HCT116 (cell line): Measurements from ENCODE around the gene IGSF9B.

Experiments used
- ELF1 ChIP-seq: IDR thresholded peaks from 2 replicates; pipeline ENCODE4 v1.6.1; 2012; ENCODE audit warnings: low read depth, borderline replicate concordance
- EZH2 ChIP-seq: fragments of 200-600 bp; sonication (generic); IDR thresholded peaks from 2 replicates; pipeline ENCODE4 v1.6.1; 2017; ENCODE audit warnings: antibody characterized with exemption, mixed run types
- JUND ChIP-seq: IDR thresholded peaks from 2 replicates; pipeline ENCODE4 v1.6.1; 2012
- POLR2A ChIP-seq: IDR thresholded peaks from 2 replicates; pipeline ENCODE4 v1.7.0; 2011; ENCODE audit warnings: borderline replicate concordance; ENCODE audit not compliant: insufficient read depth, insufficient read length; ENCODE audit errors: extremely low read depth
- POLR2AphosphoS5 ChIP-seq: IDR thresholded peaks from 2 replicates; pipeline ENCODE4 v1.6.1; 2011; ENCODE audit warnings: mild to moderate bottlenecking, low read depth, low read length, moderate library complexity
- RAD21 ChIP-seq: IDR thresholded peaks from 2 replicates; pipeline ENCODE4 v1.6.1; 2012; ENCODE audit warnings: low read depth, mild to moderate bottlenecking
- SP1 ChIP-seq: IDR thresholded peaks from 2 replicates; pipeline ENCODE4 v1.6.1; 2012; ENCODE audit warnings: low read depth
- ZBTB33 ChIP-seq: IDR thresholded peaks from 2 replicates; pipeline ENCODE4 v1.6.1; 2011; ENCODE audit warnings: mild to moderate bottlenecking, low read length, moderate library complexity; ENCODE audit not compliant: insufficient replicate concordance; ENCODE audit errors: extremely low read depth
- ZNF274 ChIP-seq: fragments of 200-500 bp; sonication (Bioruptor generic); IDR thresholded peaks from 2 replicates; pipeline ENCODE4 v1.6.1; 2014; ENCODE audit warnings: mild to moderate bottlenecking, low read depth, low read length, inconsistent platforms
- TF ChIP-seq, protein P1 (sequence below), 3 experiments: fragments of 200-600 bp in 1 of 3; sonication (generic) in 1 of 3; IDR thresholded peaks in 2 of 3; conservative IDR thresholded peaks in 1 of 3; 2 replicates each; pipeline ENCODE4 v1.5.1; 2012 to 2017; ENCODE audit warnings: low read depth in 2 of 3, low read length in 2 of 3, antibody characterized with exemption in 1 of 3, borderline replicate concordance in 1 of 3, control low read depth in 1 of 3, mild to moderate bottlenecking in 1 of 3, mixed read lengths in 1 of 3, mixed run types in 1 of 3, moderate library complexity in 1 of 3; ENCODE audit not compliant: insufficient read depth in 1 of 3
- TF ChIP-seq, protein P2 (sequence below): IDR thresholded peaks from 2 replicates; pipeline ENCODE4 v1.6.1; 2012; ENCODE audit warnings: low read depth

DNA sequence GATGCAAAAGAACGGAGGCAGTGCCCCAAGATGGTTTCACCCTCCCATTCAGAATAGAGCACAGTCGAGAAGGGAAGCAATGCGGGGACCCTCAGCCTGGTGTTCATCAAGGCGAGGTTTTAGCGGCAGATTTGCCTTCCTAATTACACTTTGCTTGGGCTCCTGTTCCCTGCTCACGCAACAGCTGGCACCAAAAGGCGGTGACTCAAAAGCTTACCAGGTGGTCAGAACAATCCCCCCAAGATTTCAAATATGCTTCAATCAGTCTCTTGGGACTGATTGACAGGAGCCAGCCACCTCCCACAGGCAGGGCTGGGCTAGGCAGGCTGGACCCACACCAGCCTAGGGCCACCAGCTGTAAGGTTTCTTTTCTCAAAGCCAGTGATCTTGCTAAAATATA, 14.2 kb downstream of the IGSF9B start:
- TF ChIP-seq, protein P1, sequence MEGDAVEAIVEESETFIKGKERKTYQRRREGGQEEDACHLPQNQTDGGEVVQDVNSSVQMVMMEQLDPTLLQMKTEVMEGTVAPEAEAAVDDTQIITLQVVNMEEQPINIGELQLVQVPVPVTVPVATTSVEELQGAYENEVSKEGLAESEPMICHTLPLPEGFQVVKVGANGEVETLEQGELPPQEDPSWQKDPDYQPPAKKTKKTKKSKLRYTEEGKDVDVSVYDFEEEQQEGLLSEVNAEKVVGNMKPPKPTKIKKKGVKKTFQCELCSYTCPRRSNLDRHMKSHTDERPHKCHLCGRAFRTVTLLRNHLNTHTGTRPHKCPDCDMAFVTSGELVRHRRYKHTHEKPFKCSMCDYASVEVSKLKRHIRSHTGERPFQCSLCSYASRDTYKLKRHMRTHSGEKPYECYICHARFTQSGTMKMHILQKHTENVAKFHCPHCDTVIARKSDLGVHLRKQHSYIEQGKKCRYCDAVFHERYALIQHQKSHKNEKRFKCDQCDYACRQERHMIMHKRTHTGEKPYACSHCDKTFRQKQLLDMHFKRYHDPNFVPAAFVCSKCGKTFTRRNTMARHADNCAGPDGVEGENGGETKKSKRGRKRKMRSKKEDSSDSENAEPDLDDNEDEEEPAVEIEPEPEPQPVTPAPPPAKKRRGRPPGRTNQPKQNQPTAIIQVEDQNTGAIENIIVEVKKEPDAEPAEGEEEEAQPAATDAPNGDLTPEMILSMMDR (IDR thresholded peaks at IDR 0.05 in 2 of 3, conservative IDR thresholded peaks at IDR 0.05 in 1 of 3; ENCODE audit: borderline replicate concordance in 1 of 3, insufficient read depth in 1 of 3, low read depth in 2 of 3, low read length in 2 of 3): no peak
- no peak for TF ChIP-seq EZH2
- no peak for TF ChIP-seq POLR2AphosphoS5
- TF ChIP-seq POLR2A: no peak
- TF ChIP-seq JUND: no peak
- no peak for TF ChIP-seq ZNF274
- no peak for TF ChIP-seq RAD21
- TF ChIP-seq ZBTB33: no peak
- TF ChIP-seq ELF1: no peak
- TF ChIP-seq, protein P2, sequence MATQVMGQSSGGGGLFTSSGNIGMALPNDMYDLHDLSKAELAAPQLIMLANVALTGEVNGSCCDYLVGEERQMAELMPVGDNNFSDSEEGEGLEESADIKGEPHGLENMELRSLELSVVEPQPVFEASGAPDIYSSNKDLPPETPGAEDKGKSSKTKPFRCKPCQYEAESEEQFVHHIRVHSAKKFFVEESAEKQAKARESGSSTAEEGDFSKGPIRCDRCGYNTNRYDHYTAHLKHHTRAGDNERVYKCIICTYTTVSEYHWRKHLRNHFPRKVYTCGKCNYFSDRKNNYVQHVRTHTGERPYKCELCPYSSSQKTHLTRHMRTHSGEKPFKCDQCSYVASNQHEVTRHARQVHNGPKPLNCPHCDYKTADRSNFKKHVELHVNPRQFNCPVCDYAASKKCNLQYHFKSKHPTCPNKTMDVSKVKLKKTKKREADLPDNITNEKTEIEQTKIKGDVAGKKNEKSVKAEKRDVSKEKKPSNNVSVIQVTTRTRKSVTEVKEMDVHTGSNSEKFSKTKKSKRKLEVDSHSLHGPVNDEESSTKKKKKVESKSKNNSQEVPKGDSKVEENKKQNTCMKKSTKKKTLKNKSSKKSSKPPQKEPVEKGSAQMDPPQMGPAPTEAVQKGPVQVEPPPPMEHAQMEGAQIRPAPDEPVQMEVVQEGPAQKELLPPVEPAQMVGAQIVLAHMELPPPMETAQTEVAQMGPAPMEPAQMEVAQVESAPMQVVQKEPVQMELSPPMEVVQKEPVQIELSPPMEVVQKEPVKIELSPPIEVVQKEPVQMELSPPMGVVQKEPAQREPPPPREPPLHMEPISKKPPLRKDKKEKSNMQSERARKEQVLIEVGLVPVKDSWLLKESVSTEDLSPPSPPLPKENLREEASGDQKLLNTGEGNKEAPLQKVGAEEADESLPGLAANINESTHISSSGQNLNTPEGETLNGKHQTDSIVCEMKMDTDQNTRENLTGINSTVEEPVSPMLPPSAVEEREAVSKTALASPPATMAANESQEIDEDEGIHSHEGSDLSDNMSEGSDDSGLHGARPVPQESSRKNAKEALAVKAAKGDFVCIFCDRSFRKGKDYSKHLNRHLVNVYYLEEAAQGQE: no peak
- no peak for TF ChIP-seq SP1
